KMS-11 (cell line): ENCODE data around the gene SCUBE1.

Experiments
- H2AFZ ChIP-seq: fragments of 200-600 bp; sonication (generic); 2 replicates; pipeline ENCODE4 v1.6.1; 2016; ENCODE audit warnings: antibody characterized with exemption, mixed run types, low read depth
- H3K27ac ChIP-seq: fragments of 200-600 bp; sonication (generic); 2 replicates; pipeline ENCODE4 v1.6.1; 2016; ENCODE audit warnings: mild to moderate bottlenecking, mixed run types
- H3K27me3 ChIP-seq: fragments of 200-600 bp; sonication (generic); 2 replicates; pipeline ENCODE4 v1.6.1; 2017; ENCODE audit warnings: mild to moderate bottlenecking, low read depth, mixed run types, moderate library complexity; ENCODE audit not compliant: insufficient read depth
- H3K36me3 ChIP-seq: fragments of 200-600 bp; sonication (generic); 2 replicates; pipeline ENCODE4 v1.6.1; 2017; ENCODE audit warnings: mild to moderate bottlenecking, mixed run types; ENCODE audit not compliant: insufficient read depth
- H3K4me1 ChIP-seq: fragments of 200-600 bp; sonication (generic); 2 replicates; pipeline ENCODE4 v1.6.1; 2016; ENCODE audit warnings: mild to moderate bottlenecking, low read depth, mixed run types; ENCODE audit not compliant: poor library complexity, severe bottlenecking
- H3K4me2 ChIP-seq: fragments of 200-600 bp; sonication (generic); 2 replicates; pipeline ENCODE4 v1.7.0; 2016; ENCODE audit warnings: mild to moderate bottlenecking, mixed run types
- H3K4me3 ChIP-seq: fragments of 200-600 bp; sonication (generic); IDR thresholded peaks from 2 replicates; pipeline ENCODE4 v1.6.1; 2017; ENCODE audit warnings: low read depth, low read length, mixed read lengths; ENCODE audit not compliant: insufficient read depth
- H3K79me2 ChIP-seq: fragments of 200-600 bp; sonication (generic); 2 replicates; pipeline ENCODE4 v1.6.1; 2016; ENCODE audit warnings: low read depth, mixed run types; ENCODE audit not compliant: insufficient read depth
- H3K9ac ChIP-seq: fragments of 200-600 bp; sonication (generic); 2 replicates; pipeline ENCODE4 v1.6.1; 2016; ENCODE audit warnings: mild to moderate bottlenecking, mixed run types
- H4K20me1 ChIP-seq: fragments of 200-600 bp; sonication (generic); 2 replicates; pipeline ENCODE4 v1.6.1; 2016; ENCODE audit warnings: mild to moderate bottlenecking, mixed run types; ENCODE audit not compliant: insufficient read depth
- TF ChIP-seq, protein P1 (sequence below): fragments of 200-600 bp; sonication (generic); conservative IDR thresholded peaks from 2 replicates; pipeline ENCODE4 v1.6.1; 2017; ENCODE audit warnings: low read depth, mild to moderate bottlenecking, antibody characterized with exemption, low read length, moderate library complexity, mixed read lengths

SCUBE1 gene

DNA sequence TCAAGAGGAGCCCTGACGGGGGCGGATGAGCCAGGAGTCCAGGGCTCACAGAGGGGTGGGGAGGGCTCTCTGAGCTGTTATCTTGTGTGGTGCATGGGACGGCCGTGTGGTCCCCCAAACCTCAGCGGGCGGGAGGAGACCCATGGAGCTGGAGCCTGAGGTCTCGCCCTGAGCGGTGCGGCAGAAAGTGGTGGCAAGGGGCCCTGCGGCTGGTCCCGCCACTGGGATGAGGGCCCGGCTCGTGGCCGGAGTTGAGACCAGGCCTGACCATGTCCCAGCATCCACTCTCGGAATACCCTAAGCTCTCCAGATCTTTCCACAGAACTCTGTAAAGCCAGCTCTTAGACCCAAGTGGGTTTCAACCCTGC is 133.7 kb downstream of the SCUBE1 start:
- no peak overlapping the region for H3K4me2 ChIP-seq
- no peaks in the 10 kb centered on the region for H3K4me1 ChIP-seq
- H3K4me3 ChIP-seq, result no peak overlapping the region
- TF ChIP-seq, protein P1, sequence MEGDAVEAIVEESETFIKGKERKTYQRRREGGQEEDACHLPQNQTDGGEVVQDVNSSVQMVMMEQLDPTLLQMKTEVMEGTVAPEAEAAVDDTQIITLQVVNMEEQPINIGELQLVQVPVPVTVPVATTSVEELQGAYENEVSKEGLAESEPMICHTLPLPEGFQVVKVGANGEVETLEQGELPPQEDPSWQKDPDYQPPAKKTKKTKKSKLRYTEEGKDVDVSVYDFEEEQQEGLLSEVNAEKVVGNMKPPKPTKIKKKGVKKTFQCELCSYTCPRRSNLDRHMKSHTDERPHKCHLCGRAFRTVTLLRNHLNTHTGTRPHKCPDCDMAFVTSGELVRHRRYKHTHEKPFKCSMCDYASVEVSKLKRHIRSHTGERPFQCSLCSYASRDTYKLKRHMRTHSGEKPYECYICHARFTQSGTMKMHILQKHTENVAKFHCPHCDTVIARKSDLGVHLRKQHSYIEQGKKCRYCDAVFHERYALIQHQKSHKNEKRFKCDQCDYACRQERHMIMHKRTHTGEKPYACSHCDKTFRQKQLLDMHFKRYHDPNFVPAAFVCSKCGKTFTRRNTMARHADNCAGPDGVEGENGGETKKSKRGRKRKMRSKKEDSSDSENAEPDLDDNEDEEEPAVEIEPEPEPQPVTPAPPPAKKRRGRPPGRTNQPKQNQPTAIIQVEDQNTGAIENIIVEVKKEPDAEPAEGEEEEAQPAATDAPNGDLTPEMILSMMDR, result no peak
- peaks cover 74% of the 10 kb centered on the region for H3K27me3 ChIP-seq
- H3K27ac ChIP-seq, result no peak overlapping the region
- H4K20me1 ChIP-seq, result no peaks in the 10 kb centered on the region
- H3K36me3 ChIP-seq, result no peaks in the 10 kb centered on the region
- no peak overlapping the region for H3K9ac ChIP-seq
- H2AFZ ChIP-seq, result no peak overlapping the region
- no peaks in the 10 kb centered on the region for H3K79me2 ChIP-seq

DNA sequence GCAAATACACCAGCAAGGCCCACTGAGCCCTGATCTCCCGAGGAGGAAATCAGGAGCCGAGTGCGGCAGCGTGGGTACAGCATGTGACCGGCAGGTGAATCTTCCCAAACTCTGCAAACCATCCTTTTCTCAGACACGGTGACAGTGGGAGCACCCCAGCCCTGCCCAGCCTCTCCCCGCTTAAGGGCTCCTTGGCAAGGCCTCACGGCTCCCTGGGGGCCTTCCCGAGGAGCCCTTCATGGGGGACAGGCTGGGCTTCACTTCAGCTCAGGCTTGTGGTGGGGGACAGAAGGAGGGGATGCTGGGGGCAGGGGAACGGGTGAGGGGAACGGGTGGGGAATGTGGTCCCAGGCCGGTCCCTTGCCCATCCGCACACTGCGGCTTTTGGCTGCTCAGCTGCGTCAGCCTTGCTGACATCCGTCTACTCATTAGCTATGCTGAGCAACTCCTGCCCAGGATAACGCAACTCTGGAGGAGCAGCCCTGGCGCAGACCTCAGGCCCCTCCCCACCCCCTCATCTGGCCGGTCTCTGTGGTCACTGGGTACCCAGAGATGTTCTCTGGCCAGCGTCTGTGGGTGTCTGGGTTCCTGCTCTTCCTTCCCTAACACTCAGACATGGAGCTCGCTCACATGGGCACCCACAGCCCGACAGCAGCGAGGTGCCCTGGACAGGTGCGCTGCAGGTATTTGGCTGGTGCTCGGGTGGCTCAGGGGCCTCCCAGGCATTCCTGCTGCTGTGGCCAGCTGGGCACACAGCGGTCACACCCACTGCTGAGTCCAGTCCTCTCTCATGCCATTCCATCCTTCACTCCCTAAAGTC is 134.3 kb downstream of the SCUBE1 start:
- Histone ChIP-seq H3K27ac (no peak overlapping the region), H3K27me3 (peaks cover 68% of the 10 kb centered on the region), H3K4me2 (no peak overlapping the region), H3K79me2 (no peaks in the 10 kb centered on the region), H3K9ac (no peak overlapping the region), H3K4me1 (no peaks in the 10 kb centered on the region), H2AFZ (no peak overlapping the region), H3K36me3 (no peaks in the 10 kb centered on the region), H3K4me3 (no peak overlapping the region), H4K20me1 (no peaks in the 10 kb centered on the region)
- TF ChIP-seq, protein P1, result no peak

DNA sequence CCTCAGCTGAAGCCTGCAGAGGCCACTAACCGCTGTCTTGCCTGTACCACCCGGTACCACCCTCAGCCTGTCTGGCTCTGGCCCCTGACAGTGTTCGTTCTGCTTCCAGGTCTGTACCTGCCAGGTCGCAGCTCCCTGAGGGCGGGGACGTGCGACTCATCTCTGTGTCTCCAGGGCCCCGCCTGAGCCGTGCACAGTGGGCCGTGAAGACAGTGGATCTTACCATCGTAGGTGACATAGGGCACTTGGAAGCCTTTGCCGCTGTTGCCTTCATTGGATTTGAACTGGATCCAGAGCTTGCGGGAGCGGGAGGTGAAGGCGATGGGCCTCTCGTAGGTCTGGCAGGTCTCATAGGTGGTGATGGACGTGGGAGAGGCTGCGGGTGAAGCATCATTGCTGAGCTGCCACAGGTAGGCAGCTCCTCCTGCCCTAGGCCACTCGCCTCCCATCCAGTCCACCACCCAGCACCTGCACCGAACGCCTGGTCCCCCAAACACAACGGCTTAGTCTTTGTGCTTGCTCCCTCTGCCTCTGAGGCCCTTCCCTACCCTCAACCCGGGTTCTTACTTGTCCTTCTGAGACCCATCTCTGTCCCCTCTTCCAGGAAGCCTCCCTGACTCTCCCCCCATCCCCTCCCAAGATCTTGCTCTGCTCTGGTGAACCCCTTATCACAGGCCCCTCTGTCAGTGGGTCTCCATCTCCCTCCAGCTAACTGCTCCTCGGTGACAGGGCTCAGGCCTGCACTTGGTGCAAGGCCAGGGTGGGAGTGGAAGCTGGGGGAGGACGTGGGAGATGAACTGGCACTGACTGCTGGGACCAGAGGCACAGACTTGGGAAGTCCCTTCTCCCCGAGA is 135.1 kb downstream of the SCUBE1 start:
- Histone ChIP-seq H3K4me2 (no peak overlapping the region), H3K79me2 (no peaks in the 10 kb centered on the region), H3K27ac (no peak overlapping the region), H3K36me3 (no peaks in the 10 kb centered on the region), H3K4me1 (no peaks in the 10 kb centered on the region), H2AFZ (no peak overlapping the region), H3K4me3 (no peak overlapping the region), H3K27me3 (peaks cover 60% of the 10 kb centered on the region), H4K20me1 (no peaks in the 10 kb centered on the region), H3K9ac (no peak overlapping the region)
- TF ChIP-seq, protein P1, result no peak

DNA sequence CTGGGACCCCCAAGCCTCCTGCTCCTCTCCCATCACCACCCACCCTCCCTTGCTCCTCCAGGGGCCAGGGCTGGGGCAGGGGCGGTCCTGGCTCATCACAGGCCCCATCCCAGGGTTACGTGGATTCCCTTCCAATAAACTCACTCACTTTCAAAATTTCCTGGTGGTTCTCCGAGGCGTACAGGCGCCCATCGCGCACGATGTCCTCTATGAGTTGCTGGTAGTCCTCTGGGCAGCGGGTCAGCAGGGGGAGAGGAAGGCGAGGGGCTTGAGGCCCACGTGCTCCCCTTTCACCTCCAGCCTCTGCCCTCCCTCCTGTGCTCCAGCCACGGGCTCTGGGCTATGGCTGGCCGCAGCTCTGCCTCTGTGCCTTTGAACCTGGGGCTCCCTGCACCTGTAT is 135.8 kb downstream of the SCUBE1 start:
- TF ChIP-seq, protein P1, result no peak
- Histone ChIP-seq H2AFZ (no peak overlapping the region), H3K79me2 (no peaks in the 10 kb centered on the region), H3K27me3 (peaks cover 62% of the 10 kb centered on the region), H3K9ac (no peak overlapping the region), H3K27ac (no peak overlapping the region), H3K4me1 (no peaks in the 10 kb centered on the region), H3K4me2 (no peak overlapping the region), H4K20me1 (no peaks in the 10 kb centered on the region), H3K4me3 (no peak overlapping the region), H3K36me3 (no peaks in the 10 kb centered on the region)
